Islet of Langerhans (tissue), 1 donor: ENCODE measurements around the gene PIGP.
A peak's percentile ranks its signal among the peaks of the same experiment; 100 is the strongest.
"Not testable (repeated sequence)": the region's sequence is repeated elsewhere in the genome, so short reads cannot be mapped to it uniquely, and the experiment has no call there.

ENCODE experiments used
- FAIRE-seq: peaks from one replicate; lab custom pipeline; 2011; peaks lifted over from hg19 to GRCh38; lab: Jason Lieb, UNC

PIGP gene

DNA sequence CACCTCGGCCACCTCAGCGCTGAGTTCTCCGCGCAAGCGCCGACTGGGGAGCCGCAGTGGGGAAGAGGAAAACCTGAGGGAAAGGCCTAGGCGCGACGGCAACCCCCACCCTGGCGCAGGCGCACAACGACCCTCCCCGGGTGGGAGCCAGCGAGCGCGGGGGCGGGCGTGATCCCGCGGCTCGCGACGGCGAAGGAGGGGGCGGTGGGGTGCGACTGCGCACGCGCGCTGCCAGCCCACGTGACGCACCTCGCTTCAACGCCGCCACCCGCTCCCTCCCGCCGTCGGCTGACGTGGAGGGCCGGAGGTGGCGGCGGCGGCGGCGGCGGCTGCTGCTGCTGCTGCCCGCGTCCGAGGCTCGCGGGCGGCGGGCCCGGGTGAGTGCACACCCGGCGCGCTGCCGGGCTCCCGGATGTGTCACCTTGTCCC lies at the start of gene PIGP, which contains the start of gene TTC3:
Gene PIGP, minus strand, starts transcription at position 84 of the 429 bp plus-strand sequence. CDS start 556 bp downstream, outside the sequence.
Gene TTC3, plus strand, starts transcription at position 267 of the 429 bp plus-strand sequence. CDS start 14,004 bp downstream, outside the sequence.
- no peak for FAIRE-seq

DNA sequence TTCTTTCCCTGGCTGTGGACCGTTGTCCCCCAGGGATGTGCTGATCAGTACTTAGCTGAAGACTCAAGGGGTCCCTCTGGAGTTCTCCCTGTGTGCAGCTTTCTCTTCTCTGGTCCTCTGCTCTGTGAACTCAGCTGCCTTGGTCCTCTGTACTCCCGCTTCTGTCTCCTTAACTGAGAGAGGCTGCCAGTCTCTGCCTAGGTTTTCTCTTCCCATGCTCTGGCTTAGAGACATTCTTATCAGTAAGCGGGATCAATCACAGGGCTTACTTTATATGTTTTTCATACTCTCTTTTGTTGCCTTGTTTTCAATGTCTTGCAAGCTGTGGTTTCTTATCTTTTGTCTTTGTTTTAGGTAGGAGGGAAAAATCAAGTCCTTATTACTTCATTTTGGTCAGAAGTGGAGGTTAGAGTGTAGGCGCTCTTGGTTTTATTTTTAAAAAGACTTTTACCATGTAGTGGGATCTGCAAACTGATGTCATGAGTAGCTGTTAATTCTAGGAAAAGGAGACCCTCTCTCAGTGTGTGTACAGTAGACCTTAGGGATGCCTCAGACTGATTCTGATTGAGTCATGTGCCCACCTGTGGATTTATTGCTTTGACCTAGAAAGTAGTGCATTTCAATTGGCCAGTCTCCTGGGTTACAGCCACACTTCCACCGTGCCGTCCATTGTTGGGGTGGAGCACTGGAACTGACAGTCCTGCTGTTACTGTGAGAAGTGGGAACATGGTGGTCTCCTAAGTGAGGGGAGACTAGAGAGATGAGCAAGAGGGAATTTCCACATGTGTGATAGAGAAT lies 46.7 kb upstream of the PIGP start:
- no peak for FAIRE-seq

DNA sequence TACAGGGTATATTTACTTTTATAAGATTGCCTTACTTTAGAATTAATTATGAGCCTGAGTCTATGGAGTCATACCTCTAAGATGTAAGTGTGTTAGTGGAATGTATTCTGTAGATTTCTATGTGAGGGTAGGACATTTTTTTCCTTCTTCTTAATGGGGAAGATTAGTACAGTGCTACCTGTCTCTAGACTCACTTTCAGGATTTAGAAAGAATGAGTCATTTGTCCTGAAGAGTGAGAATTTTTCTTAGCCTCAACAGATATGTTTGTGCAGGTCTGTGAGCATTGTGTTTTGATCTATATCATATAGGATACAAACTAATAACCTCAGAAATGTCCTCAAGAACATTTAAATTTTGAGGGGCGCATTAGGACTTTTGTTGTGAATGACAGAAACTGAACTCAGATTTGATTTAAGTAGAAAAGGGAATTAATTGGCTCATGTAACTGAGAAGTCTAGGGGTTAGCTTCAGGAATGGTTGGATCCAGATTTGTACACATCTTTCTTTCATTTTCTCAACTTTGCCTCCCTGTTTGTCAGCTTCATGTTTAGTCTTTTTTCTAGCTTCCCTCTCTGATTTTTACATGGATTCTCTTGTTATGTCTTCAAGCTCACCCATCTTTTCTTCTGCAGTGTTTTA lies 45.4 kb upstream of the PIGP start:
- no peak for FAIRE-seq

DNA sequence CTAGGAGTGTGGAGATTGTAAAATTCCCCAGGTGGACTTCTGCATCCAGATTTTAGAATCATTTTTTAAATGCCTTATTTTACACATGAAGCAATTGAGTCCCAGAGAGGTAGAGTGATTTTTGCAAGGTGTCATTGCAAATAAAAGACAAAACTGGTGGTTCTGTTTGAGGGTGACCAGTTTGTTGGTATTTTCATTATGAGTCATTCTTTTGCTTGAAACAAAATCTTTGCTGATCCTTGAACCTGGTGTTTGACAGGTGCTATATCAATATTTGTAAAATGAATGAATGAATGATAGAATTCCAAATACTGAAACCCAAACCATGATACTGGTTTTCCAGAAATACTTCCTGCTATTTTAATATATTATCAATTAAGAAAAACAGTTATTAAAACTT lies 44.3 kb upstream of the PIGP start:
- no peak for FAIRE-seq

DNA sequence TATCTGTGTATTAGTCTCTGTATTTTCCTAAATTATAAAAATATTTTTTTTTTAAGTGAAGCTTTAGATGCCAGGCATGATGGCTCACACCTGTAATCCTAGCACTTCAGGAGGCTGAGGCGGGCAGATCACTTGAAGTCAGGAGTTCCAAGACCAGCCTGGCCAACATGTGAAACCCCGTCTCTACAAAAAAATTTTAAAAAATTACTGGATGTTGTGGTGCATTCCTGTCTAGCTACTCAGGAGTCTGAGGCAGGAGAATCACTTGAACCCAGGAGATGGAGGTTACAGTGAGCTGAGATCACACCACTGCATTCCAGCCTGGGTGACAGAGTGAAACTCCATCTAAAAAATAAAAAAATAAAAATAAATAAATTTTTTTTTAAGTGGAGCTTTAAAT lies 43.6 kb upstream of the PIGP start:
- FAIRE-seq: not testable (repeated sequence)

DNA sequence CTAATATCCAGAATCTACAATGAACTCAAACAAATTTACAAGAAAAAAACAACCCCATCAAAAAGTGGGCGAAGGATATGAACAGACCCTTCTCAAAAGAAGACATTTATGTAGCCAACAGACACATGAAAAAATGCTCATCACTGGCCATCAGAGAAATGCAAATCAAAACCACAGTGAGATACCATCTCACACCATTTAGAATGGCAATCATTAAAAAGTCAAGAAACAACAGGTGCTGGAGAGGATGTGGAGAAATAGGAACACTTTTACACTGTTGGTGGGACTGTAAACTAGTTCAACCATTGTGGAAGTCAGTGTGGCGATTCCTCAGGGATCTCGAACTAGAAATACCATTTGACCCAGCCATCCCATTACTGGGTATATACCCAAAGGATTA lies 41.4 kb upstream of the PIGP start:
- FAIRE-seq: not testable (repeated sequence)

DNA sequence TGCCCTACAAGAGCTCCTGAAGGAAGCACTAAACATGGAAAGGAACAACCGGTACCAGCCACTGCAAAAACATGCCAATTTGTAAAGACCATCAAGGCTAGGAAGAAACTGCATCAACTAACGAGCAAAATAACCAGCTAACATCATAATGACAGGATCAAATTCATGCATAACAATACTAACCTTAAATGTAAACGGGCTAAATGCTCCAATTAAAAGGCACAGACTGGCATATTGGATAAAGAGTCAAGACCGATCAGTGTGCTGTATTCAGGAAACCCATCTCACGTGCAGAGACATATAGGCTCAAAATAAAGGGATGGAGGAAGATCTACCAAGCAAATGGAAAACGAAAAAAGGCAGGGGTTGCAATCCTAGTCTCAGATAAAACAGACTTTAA lies 38.2 kb upstream of the PIGP start:
- FAIRE-seq: not testable (repeated sequence)

DNA sequence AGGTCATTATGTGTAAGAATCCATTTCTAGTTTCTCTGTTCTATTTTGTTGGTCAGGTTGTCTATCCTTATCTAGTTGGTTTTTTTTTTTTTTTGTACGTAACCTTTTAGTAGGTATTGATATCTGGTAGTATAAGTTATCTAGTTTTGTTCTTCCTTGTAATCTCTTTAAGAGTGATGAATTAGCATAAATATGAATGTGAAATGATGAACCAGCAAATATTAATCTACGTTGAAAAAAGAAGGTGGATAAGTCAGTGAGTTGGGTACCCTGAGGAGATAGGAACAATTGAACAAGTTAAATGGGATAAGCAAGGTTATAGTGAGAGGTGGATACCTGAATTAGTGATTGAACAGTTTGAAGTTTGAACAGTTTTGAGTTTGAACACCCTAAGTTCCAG lies 34.1 kb upstream of the PIGP start:
- no peak for FAIRE-seq

DNA sequence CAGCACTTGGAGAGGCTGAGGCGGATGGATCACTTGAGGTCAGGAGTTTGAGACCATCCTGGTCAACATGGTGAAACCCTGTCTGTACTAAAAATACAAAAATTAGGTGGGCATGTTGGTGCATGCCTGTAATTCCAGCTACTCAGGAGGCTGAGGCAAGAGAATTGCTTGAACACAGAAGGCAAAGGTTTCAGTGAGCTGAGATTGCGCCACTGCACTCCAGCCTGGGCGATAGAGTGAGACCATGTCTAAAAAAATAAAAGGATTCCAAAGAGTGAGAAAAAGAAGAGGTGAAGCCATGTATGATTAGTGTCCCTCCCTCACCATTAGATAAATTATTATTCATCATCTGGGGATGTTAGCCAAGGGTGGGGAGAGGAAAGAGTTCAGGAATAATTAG lies 29.9 kb upstream of the PIGP start:
- FAIRE-seq: not testable (repeated sequence)

DNA sequence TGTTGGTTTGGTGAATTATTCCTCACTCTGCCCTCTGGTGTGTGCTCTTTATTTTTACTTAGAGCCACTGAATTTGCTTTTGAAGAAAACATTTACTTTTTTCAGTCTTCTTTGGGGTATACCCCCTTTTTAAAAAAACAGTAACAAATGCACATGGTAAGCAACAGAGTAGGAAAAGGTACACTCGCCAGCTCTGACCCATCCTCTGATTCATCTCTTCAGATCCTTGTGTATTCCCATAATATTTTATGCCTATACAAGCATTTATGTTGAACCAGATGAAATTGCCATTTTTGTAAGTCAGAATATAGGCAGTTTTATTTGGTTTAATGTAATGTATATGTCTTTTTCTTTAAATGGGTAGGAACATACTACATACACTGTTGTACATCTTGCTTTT lies 28.5 kb upstream of the PIGP start:
- FAIRE-seq: no peak

DNA sequence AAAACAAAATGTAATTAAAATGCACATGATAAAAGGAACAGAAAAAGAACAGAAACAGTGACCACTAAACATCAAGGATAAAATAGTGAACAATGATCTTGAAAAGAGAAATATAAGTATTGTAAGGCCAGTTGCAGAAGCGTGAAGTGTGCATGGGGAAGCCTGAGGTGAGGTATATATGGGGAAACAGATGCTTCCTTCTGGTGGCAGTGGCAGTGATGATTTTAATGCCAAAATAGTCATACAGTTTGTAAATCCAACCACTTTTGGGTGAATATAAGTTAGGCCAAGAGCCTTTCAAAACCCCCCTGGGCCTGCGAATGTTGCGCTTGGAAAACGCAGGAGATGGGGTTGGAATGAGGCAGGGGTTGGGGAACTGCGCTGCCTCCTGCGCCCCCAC lies 27.4 kb upstream of the PIGP start:
- no peak for FAIRE-seq

DNA sequence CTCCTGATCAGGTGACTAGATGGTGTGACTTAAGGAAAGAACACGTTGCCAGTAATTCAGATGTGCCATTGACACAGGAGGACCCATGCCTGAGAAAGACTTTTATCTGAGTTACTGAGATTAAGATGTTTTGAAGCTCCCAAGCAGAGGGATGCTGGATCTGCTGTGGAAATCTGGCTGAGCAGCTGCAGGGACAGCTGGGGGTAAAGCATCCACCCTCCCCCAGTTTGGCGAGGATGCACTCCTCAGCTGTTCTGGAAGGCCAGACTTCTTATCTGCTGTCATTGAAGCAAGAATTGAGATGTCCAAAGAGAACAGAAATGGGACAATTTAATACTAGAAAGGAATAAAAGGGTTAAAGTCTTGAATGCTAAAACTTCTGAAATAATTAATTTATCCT lies 25.9 kb upstream of the PIGP start:
- FAIRE-seq: no peak

DNA sequence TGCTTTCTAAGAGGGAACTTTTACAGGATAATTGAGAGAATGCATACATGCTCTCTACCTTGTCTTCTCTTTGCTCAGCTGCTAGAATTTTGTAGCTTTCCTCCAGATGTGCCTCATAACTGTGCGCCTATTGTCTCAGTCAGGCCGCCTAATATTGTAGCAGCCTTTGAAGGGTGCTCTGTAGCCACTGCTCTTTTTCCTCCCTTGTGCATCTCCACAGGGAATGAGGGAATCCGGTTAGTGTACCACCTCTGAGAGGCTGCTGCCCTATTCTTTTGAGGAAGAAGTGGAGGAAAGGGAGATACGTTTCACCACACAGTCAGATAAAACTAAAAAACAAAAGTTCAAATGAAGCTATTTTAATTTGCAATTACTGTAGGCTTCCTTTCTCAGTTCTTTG lies 22.9 kb upstream of the PIGP start:
- no peak for FAIRE-seq

DNA sequence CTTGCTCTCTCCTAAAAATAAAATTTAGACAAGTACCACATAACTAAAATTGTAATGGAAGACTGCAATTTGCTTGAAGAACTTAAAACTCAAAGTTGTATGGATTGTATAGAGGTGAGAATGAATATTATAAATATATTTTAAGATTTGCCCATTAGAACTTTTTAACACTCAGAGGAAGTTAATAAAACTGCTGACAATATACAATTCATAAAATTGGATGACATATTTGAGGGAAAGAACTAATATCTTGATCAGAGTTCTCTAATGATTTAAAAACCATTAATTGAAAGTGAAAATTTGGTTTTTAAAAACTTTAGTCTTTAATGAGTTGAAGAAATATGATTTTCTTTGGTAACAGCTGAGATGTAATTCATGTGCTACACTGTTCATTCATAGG lies 21.1 kb upstream of the PIGP start:
- no peak for FAIRE-seq

DNA sequence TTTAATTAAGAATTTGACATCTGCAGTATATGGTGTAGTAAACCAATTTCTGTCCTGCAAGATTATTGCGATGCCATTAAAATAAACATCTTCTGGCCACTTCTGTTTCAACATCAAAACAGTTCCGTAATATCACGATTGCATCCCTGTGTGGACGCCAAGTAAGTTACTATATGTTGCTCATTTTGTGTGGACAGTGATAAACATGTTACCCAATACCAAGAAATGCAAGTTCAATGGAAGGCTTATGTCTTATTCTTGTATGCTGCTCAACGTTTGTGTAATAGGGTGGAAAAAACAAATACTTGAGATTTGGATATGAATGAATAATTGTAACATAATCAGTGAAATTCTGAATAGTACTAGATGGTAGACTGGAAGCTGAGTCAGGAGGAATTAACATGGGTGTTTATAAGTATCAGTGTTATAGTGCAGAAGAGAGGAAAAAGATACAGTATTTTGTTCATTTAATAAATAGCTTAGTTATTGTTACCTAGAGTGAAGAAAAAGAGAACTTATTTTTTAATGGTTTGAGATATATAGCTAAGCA lies 15.4 kb upstream of the PIGP start:
- peak; percentile 80 for FAIRE-seq

DNA sequence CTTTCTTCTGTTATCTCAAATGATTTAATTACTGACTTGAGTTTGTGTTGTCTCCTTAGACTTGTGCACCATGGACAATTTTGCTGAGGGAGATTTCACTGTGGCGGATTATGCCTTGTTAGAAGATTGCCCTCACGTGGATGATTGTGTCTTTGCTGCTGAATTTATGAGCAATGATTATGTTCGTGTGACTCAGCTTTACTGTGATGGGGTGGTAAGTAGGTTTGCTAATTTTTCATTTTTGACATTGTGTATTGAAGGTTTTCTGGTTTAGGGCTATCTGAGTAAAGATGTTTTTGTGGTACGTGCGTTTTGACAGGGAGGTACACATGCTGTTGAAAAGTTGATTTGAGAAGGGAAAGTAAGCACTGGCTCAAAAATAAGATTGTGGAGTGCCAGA lies 14.3 kb upstream of the PIGP start:
- FAIRE-seq: no peak

DNA sequence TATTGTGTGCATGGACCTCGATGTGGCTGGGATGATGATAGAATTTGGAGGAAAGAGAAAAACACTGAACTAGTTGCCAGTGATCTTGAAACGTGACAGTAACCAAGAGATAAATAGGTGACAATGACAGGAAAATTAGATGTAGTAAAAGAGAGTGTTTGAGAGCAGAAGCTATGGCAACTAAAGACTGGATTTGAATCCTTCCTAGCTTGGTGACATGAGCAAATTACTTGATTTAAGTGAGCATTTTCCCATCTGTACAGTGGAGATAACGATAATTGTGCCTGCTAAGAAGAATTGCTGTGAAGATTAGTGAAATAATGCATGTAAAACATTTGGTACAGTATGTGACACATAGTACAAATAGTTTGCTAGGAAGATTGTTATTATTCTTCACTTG lies 12.9 kb upstream of the PIGP start:
- no peak for FAIRE-seq

DNA sequence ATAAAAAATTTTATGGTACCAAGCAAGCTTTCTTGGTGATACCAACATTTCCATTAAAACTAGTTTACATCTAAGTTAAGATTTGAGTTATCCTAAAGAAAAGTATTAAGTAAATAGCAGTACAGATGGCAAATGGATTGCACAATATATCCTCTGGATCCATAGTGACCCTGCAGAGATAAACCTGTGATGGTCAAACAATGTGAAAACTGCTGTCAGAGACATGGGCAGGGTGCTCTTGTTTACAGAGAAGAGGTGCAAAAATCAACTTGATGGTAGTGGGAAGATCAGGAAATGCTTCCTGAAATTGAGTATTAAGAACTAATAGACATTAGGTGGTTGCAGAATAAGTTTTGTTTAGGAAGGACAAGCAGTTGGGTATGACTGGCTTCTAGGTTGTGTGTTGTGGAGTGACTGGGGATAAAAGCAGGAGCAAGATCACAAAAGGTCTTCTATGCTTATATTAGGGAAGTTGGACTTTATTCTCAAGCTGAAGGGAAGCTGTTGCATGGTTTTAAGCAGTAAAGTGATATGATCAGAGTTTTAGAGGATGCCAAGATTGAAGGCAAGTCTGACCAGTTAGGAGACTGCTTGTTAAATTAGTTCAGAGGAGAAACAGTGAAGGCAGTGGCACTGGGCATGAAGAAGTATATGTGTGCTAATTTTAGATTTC lies 10.1 kb upstream of the PIGP start:
- no peak for FAIRE-seq

DNA sequence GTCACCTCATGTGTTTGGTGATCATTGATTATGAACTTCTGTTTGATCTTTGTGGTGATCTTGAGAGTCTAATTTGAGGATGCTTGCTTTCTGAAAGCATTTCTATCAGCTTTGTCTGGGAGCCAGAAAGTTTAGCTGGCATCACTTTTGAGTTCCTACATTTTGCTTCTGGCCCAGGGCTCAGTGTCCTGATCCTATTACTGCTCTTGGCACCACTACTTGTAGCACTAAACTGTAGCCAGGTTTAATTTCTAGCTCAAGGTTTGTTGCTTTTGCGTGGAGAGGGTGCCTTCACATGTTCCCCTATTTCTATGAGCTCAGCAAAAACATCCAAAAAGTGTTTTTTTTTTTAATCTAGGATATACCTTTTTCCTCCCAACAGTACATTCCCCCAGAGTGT lies 9.5 kb upstream of the PIGP start:
- no peak for FAIRE-seq

DNA sequence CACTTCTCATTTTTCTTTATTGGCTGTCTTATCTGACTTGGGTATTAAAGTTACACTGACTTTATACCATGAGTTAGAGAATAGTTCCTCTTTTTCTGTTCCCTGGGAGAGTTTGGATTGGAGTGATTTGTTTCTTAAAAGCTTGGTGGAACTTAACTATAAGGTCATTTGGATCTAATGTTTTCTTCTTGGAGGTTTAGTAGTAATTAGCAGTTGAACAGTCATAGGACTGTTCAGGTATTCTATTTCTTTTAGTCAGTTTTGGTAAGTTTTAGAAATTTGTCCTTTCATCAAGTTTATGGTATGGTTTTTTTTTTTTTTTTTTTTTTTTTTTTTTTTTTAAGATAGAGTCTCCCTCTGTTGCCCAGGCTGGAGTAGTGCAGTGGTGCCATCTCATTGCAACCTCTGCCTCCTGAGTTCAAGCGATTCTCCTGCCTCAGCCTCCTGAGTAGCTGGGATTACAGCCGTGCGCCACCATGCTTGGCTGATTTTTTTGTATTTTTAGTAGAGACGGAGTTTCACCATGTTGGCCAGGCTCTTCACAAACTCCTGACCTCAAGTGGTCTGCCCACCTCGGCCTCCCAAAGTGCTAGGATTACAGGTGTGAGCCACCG lies 6.4 kb upstream of the PIGP start:
- no peak for FAIRE-seq

DNA sequence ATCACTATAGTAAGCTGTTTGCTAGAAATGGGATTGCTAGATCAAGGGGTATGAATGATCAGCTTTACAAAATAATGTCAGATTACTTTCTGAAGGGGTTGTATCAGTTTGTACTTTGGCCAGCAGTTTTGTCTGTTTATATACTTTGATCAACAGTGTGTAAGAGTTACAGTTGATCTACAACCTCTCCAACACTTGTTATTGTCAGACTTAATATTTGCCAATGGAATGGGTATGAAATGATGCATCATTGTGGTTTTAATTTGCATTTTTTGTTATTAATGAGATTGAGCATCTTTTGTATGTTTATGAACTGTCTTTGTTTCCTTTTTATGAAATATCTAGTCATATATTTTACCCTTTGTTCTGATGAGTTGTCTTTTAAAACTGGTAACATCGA lies 4.5 kb upstream of the PIGP start:
- FAIRE-seq: no peak

DNA sequence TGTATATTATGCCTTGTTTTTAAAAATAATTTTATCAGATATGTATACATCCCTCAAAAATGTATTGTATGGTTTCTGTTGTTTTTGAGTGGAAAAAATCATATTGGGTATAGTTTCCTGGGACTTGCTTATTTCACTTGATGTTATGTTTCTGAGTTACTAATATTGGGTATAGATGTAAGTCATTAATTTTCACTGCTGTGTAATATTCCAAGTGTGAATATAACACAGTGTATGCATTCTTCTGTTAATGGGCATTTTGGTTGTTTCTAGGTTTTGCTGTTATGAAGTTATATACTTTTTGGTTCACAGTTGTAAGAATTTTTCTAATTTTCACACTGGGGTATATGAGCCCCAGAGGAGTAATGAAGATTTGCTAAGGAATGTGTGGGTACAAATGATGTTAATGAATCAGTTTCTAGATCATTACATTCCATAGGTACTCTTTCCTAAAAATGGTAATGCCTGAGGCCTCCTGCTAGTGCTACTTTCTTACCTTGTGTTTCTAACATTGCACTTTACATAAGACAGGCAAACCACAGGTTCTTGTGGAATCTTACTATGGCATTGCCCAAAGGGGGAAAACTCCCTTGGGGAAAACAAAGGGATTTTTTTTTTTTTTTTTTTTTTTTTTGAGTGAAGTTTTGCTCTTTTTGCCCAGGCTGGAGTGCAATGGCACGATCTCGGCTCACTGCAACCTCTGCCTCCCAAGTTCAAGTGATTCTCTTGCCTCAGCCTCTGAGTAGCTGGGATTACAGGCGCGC lies 3.4 kb upstream of the PIGP start:
- FAIRE-seq: no peak
